Measurements from ENCODE around the gene ANKLE2. TPM values are rescaled to one million over a fixed set of nuclear protein-coding genes. Genes with fewer than 3 reads are reported as not detected.

The ANKLE2 gene
- total and polyA plus RNA-seq, 2 of the 13 experiments (the other 11 are each of a cell fraction or from before 2014, with no cell fraction given), result 35.3 to 37.1 TPM

DNA sequence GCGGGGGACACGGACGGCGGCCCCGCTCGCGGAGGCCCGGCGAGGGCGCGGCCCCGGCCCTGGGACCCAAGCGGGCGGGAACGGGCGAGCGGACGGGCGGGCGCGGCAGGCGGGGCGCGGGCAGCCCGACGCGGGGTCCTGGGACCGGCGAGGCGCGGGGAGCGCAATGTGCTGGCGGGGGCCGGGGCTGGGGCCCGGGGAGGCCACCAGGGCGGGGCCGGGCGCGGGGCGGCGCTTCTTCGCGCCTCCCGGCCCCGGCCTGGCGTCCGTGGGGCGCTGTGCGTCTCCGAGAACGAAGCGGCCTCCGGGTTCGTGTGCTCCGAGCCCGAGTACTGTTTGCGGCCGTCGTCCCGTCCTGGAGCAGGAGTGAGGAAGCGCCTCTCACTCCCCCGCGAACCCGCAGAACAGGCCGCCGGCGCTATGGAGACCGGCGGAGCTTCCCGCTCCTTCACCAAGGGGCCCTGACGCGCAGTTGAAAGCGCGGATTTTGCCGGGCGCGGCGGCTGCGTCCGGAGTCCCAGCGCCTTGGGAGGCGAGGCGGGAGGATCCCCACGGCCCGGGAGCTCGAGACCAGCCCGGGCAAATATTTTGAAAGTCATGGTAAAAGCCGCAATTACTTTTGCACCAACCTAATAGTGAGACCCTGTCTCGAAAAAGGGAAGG is 420 bp upstream of the ANKLE2 start (continued):
- TF ChIP-seq, protein P1, sequence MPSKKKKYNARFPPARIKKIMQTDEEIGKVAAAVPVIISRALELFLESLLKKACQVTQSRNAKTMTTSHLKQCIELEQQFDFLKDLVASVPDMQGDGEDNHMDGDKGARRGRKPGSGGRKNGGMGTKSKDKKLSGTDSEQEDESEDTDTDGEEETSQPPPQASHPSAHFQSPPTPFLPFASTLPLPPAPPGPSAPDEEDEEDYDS (CRISPR knock-in tag; IDR thresholded peaks at IDR 0.05), result peak; percentile 18; the same call in 1 of the 2 replicates
- TF ChIP-seq KLF6 (CRISPR knock-in tag; IDR thresholded peaks at IDR 0.05) (peak; percentile 81; the same call in 1 of the 2 replicates), RBFOX2 (IDR thresholded peaks at IDR 0.05; ENCODE audit: low read depth, low read length) (peak; percentile 83), PITX1 (CRISPR knock-in tag; IDR thresholded peaks at IDR 0.05) (peak; percentile 72; the same call in 1 of the 2 replicates), ZNF780A (CRISPR knock-in tag; IDR thresholded peaks at IDR 0.05) (no peak), ZNF383 (CRISPR knock-in tag; IDR thresholded peaks at IDR 0.05; ENCODE audit: borderline replicate concordance) (no peak), ZNF605 (CRISPR knock-in tag; IDR thresholded peaks at IDR 0.05) (peak; percentile 46; the same call in 1 of the 2 replicates), ZNF670 (CRISPR knock-in tag; IDR thresholded peaks at IDR 0.05; ENCODE audit: borderline replicate concordance) (peak; percentile 59; the same call in 1 of the 2 replicates), HIVEP1 (CRISPR knock-in tag; IDR thresholded peaks at IDR 0.05) (peak; percentile 67; the same call in 1 of the 2 replicates), YY1 (IDR thresholded peaks at IDR 0.05; ENCODE audit: insufficient read depth, insufficient replicate concordance, low read depth, low read length) (peak; percentile 38)
- TF ChIP-seq, protein P2, sequence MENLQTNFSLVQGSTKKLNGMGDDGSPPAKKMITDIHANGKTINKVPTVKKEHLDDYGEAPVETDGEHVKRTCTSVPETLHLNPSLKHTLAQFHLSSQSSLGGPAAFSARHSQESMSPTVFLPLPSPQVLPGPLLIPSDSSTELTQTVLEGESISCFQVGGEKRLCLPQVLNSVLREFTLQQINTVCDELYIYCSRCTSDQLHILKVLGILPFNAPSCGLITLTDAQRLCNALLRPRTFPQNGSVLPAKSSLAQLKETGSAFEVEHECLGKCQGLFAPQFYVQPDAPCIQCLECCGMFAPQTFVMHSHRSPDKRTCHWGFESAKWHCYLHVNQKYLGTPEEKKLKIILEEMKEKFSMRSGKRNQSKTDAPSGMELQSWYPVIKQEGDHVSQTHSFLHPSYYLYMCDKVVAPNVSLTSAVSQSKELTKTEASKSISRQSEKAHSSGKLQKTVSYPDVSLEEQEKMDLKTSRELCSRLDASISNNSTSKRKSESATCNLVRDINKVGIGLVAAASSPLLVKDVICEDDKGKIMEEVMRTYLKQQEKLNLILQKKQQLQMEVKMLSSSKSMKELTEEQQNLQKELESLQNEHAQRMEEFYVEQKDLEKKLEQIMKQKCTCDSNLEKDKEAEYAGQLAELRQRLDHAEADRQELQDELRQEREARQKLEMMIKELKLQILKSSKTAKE (CRISPR knock-in tag; IDR thresholded peaks at IDR 0.05; ENCODE audit: borderline replicate concordance), result 0 out of 2 replicates have a peak, but pooled peaks have one; percentile 25
- TF ChIP-seq, protein P3, sequence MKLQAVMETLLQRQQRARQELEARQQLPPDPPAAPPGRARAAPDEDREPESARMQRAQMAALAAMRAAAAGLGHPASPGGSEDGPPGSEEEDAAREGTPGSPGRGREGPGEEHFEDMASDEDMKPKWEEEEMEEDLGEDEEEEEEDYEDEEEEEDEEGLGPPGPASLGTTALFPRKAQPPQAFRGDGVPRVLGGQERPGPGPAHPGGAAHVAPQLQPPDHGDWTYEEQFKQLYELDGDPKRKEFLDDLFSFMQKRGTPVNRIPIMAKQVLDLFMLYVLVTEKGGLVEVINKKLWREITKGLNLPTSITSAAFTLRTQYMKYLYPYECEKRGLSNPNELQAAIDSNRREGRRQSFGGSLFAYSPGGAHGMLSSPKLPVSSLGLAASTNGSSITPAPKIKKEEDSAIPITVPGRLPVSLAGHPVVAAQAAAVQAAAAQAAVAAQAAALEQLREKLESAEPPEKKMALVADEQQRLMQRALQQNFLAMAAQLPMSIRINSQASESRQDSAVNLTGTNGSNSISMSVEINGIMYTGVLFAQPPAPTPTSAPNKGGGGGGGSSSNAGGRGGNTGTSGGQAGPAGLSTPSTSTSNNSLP (IDR thresholded peaks at IDR 0.05; ENCODE audit: low read depth, low read length), result no peak
- TF ChIP-seq, protein P4, sequence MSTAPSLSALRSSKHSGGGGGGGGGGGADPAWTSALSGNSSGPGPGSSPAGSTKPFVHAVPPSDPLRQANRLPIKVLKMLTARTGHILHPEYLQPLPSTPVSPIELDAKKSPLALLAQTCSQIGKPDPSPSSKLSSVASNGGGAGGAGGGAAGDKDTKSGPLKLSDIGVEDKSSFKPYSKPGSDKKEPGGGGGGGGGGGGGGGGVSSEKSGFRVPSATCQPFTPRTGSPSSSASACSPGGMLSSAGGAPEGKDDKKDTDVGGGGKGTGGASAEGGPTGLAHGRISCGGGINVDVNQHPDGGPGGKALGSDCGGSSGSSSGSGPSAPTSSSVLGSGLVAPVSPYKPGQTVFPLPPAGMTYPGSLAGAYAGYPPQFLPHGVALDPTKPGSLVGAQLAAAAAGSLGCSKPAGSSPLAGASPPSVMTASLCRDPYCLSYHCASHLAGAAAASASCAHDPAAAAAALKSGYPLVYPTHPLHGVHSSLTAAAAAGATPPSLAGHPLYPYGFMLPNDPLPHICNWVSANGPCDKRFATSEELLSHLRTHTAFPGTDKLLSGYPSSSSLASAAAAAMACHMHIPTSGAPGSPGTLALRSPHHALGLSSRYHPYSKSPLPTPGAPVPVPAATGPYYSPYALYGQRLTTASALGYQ (CRISPR knock-in tag; IDR thresholded peaks at IDR 0.05), result peak; percentile 58; the same call in 1 of the 2 replicates
- TF ChIP-seq, protein P5, sequence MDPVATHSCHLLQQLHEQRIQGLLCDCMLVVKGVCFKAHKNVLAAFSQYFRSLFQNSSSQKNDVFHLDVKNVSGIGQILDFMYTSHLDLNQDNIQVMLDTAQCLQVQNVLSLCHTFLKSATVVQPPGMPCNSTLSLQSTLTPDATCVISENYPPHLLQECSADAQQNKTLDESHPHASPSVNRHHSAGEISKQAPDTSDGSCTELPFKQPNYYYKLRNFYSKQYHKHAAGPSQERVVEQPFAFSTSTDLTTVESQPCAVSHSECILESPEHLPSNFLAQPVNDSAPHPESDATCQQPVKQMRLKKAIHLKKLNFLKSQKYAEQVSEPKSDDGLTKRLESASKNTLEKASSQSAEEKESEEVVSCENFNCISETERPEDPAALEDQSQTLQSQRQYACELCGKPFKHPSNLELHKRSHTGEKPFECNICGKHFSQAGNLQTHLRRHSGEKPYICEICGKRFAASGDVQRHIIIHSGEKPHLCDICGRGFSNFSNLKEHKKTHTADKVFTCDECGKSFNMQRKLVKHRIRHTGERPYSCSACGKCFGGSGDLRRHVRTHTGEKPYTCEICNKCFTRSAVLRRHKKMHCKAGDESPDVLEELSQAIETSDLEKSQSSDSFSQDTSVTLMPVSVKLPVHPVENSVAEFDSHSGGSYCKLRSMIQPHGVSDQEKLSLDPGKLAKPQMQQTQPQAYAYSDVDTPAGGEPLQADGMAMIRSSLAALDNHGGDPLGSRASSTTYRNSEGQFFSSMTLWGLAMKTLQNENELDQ (CRISPR knock-in tag; IDR thresholded peaks at IDR 0.05; ENCODE audit: borderline replicate concordance), result no peak
- TF ChIP-seq, protein P6, sequence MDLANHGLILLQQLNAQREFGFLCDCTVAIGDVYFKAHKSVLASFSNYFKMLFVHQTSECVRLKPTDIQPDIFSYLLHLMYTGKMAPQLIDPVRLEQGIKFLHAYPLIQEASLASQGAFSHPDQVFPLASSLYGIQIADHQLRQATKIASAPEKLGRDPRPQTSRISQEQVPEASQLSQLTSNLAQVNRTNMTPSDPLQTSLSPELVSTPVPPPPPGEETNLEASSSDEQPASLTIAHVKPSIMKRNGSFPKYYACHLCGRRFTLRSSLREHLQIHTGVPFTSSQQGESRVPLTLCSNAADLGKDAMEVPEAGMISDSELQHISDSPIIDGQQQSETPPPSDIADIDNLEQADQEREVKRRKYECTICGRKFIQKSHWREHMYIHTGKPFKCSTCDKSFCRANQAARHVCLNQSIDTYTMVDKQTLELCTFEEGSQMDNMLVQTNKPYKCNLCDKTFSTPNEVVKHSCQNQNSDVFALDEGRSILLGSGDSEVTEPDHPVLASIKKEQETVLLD (CRISPR knock-in tag; IDR thresholded peaks at IDR 0.05; ENCODE audit: low read depth), result peak; percentile 93
